Right renal cortex interstitium (tissue), 3 donors: Measurements from ENCODE around the gene ITGB2. TPM values are rescaled to one million over a fixed set of nuclear protein-coding genes. Genes with fewer than 3 reads are reported as not detected.

Experiments
- DNase-seq, 3 donors: peaks; one replicate each; pipeline ENCODE4 v3.0.0-alpha.2; 2013; ENCODE audit warnings: low read depth in 3 of 3, low spot score in 2 of 3
- polyA plus RNA-seq, 3 donors: library from polyadenylated mRNA; unstranded; fragments of 120-200 nt; gene quantifications; one replicate each; pipeline ENCODE4 v1.2.1, GENCODE V29; 2013; ENCODE audit not compliant: insufficient read length in 3 of 3

Gene ITGB2
- polyA plus RNA-seq, 3 donors: 7.4 to 16.0 (median 8.1) TPM

DNA sequence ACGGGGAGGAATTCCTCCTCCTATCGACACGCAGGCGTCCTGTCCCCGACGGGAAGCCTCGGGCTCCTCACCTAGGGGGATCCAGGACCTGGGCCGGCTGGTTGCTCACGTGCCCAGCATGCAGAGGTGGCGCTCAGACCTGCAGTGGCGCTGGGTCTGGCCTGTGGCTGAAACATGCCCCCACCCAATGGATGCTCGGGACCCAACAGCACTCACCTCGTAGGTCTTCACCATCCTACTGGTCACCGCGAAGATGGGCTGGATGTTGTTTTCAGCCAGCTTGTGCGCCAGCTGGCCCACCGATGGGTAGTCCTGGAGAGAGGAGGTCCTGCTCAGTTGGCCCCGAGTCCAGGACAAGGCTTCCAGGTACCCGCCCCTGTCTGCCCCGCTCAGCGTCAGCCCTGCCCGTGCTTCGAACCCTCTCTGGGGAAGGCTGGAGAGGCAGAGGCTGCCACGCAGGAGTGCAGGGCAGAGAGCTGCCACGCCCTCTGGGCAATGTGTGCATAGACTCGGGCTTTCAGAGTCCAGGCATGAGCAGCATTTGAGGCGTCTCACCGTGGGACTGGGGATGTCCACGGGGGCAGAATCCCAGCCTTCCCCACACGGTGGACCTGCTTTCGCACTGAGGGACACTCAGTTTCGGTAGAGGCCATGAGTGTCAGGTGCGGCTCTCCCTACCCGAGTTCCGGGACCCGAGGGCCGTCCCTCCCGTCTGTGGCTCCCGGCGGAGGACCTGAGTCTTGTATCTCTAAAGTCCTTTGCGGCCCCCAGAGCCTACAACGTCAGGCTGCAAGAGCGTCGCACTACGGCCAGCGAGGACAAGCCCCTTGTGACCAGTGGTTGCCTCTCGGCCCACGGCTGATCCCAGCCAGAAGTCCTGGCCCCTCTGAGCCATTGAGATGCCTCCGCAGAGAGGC lies 21.6 kb downstream of the ITGB2 start:
- no peak for DNase-seq

DNA sequence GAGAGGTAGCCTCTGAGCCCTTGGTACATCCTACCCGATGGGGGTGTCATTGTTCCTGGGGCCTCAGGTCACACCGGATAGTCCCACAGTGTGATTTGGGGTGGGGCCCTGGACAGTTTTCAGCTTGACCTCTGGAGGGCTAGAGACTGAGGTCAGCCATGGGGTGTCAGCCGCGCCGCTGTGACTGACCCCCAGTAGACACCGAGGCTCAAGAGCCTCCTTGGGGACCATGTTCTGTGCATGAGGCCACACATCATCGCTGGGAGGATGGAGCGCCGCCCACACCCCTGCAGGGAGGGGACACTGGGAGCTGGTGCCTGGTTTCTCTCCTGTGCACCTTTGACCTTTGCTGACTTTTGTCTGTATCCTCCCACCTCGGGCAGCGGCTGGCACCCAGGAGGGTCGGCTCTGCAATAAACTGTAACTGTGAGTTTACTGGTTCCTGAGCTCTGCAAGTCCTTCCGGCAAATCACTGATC lies 22.6 kb downstream of the ITGB2 start:
- DNase-seq: no peak

DNA sequence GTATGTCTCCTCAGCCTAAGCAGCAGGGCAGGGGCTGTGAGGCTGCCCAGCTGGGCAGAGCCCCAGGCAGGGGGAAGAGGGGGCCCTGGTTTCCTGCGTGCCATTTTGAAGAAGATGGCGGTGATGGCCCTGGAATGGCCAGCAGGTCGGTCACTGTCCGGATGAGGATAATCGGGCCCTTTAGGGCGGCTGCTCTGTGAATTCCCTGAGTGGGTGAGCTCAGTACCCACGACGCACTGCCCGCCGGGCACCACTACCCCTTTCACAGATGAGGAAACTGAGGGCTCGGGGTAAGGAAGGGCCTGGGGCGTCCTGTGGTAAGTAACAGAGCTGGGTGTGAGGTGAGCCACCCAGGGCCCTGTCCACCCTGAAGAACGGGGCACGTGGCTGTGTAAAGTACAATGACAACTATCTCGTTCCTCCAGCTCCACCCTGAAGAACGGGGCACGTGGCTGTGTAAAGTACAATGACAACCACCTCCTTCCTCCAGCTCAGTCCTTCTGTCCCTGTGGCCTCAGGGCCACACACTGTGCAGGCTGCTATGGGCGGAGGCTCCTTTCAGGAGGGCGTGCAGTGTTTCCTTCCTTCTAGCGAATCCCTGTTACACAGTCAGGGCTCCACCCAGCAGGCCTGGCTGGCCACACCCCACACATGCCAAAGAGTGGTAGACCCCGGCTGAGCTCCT lies 23.2 kb downstream of the ITGB2 start:
- DNase-seq: no peak

GRCh38 chr21:44896561-44897286 lies 24.0 kb downstream of the ITGB2 start:
- DNase-seq: no peak

DNA sequence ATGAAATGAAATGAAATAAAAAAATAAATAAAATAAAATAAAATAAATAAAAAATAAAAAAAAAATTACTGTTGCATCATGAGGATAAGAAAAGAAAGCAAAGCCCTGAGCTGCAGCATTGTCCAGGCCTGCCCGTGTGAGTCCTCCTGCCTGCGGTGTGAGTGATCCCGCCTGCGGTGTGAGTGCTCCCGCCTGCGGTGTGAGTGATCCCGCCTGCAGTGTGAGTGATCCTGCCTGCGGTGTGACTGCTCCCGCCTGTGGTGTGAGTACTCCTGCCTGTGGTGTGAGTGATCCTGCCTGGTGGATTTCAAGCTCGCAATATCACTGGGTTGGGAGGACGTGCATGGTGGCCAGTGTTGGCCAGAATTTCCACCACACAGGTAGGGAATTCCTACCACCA lies 24.8 kb downstream of the ITGB2 start:
- no peak for DNase-seq

GRCh38 chr21:44894687-44895302 lies 25.9 kb downstream of the ITGB2 start:
- DNase-seq: no peak

GRCh38 chr21:44893948-44894656 lies 26.6 kb downstream of the ITGB2 start:
- DNase-seq: no peak

DNA sequence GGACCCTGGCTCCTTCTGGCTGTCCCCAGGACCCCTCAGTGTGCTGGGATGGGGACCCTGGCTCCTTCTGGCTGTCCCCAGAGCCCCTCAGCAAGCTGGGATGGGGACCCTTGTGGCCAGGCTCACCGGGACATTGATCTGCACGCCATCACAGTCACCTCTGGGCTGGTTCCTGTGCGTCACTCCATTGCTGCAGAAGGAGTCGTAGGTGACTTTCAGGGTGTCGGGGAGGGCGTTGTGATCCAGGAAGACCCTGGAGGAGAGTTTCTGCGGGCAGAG lies 27.5 kb downstream of the ITGB2 start:
- no peak for DNase-seq

- no peak for DNase-seq
Observed at GRCh38 chr21:44892536-44893277, 28.0 kb downstream of the ITGB2 start.

GRCh38 chr21:44892095-44892494 lies 28.6 kb downstream of the ITGB2 start:
- no peak for DNase-seq

GRCh38 chr21:44891631-44892031 lies 29.1 kb downstream of the ITGB2 start:
- DNase-seq: no peak

DNA sequence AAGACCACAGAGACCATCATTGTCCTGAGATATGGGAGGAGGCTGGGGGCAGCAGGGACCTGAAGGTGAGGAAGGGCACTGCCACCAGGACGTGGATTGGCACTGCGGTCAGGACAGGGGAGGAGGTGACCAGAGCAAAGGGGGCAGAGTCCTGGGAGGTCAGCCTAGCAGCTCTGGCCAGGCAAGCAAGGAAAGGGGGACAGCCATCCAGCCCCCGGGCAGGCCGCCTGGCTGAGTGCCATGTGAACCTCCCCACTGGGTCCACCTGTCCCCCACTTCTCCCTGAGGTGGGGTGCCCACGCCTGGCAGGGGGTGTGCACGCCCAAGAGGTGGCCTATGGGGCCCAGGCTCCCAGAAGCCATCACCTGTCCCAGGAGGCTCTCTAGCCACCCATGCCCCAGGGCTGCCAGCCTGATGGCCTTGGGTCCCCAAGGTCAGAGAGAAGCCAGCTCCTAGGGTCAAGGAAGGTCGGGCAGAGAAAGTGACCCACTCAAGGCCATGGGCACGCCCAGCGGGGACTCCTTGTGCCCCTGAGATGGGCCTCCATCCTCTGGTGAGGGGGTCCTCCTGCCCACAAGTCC lies 29.6 kb downstream of the ITGB2 start:
- no peak for DNase-seq

DNA sequence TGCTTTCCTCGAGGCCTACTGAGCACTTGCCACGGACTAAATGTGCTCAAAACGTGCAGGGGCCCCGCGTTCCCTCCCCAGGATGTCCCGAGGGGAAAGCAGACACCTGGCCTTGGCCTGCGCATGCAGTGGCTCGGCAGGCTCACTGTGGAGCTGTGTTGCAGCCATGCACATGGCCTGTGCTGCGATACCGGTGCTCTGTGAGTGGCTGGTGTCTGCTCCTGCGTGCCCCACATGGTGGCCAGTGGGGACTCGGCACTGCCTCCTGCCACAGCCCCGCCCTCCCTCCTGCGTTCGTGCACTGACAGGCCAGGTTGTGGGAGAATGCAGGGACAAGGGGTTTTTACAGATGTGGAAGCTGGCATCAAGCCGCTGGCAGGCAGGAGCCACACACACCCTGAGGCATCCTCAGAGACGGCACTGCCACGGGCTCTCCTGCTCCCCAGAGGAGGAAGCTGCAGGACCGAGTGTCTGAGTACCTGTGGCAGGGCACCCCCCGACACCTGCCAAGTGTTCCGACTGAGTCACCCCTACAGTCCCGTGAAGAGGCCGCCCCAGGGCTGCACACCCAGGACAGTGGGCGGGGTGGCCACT lies 30.3 kb downstream of the ITGB2 start:
- no peak for DNase-seq

DNA sequence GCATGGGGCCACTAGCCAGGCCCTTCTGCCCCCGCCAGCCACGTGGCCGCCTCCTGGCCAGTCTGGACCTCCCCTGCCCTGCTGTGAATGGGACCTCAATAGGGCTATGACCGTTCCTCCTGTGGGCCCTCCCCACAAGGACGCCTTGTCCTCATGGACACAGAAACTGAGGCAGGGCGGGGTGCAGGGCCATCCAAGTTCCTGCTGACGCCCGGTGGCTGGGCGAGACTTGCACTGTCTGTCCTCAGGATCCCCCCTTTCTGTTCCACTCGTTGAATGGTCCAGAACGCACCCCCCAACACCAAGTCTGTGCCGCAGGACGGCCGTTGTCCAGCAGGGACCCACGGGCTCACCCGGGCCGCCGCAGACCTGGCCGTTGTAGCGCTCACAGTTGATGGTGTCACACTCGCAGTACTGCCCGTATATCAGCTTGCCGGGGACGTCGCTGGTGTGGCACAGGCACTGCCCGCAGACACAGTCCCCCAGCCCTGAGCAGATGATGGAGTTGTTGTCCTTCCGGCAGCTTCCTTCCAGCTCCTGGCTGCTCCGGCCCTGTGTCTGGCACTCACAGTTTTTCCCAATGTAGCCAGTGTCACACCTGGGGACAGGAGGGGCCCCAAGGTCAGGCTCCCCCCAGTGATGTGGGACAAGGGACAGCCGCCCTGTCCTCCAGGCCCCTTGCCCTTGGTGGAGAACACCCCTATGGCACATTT lies 30.9 kb downstream of the ITGB2 start:
- DNase-seq: no peak

DNA sequence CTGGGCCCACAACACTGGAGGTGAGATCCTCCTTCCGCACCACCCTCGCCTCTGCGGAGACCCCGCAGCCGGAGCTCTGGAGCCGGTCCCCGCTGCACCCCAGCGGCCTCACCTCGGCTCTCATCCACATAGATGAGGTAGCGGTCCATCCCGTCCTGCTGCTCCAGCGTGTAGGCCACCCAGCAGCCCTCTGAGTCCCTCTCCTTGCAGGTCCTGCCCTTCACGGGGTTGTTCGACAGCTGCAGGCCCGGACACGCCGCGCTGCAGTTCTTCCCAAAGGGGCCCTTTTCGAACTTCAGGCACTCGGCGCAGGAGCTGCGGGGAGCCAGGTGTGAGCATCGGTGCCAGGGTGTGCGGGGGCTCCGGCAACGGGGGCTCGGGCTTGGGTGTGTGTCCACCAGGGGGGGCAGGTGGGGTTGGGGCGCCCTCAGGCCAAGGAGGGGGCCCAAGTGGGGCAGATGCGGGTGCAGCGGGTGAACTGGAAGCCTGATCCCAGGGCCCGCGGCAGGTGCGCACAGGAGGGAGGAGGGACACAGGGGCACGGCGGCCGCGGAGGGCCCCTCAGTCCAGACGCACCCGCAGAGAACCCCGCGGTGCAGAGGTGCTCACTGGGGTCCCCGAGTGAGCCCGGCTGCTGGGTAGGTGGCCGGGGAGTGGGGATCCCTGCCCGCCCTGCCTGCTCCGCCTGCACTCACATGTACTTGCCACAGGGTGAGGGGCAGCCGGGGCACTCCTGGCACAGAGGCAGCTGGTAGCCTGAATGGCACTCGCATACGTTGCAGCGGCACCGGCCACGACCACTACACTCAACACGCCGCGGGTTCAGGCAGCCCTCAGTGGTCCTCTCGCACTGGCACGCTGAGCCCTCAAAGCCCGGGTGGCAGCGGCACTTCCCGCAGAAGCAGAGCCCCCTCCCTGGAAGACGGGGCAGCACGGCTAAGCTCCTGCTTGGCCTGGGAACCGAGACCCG lies 31.8 kb downstream of the ITGB2 start:
- DNase-seq: no peak

DNA sequence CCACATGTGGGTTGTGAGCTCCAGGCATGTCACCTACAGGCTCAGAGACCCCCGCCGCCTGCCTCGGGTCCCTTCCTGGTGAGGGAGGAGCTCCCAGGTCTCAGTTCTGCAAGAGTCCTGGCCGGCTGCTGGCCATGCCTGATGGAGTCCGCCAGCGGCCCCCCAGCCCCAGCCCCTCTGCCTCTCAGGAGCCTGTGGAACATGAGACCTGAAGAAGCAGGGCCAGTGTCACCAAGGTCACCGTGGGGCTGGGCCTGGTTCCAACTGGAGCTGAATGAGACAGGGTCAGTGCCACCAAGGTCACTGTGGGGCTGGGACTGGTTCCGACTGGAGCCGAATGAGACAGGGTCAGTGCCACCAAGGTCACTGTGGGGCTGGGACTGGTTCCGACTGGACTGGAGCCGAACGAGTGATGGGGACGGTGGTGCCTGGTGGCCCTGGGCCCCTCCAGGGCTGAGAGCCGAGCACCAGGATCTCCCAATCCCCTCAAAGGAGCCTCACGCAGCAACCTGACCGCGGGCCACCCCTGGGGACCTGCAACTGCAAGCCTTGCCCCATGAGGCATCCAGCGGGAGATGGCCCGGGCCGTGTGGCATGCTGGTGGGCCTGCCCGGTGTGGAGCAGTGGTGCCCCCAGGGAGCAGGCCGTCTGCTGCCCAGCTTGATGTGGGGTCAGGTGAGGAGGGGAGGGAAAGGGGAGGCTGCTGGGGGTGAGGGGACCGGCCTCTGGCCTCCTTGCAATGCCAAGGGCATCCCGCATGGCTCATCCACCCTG lies 32.7 kb downstream of the ITGB2 start:
- no peak for DNase-seq
